Measurements from ENCODE around the gene OSBPL1A. TPM values are rescaled to one million over a fixed set of nuclear protein-coding genes. Genes with fewer than 3 reads are reported as not detected.

Gene OSBPL1A
- total RNA-seq, 1 donor from 2014 or later, result 29.7 TPM

GRCh38 chr18:24278591-24278990 is 119.0 kb downstream of the OSBPL1A start:
- no peak for TF ChIP-seq CTCF (IDR thresholded peaks at IDR 0.05)
- no peak for DNase-seq (ENCODE audit: extremely low spot score, unreplicated experiment)
- Mint-ChIP-seq H3K27me3 (ENCODE audit: unreplicated experiment) (no peaks in the 10 kb centered on the region), H3K36me3 (ENCODE audit: unreplicated experiment) (peaks cover 8% of the 10 kb centered on the region), H3K4me3 (ENCODE audit: unreplicated experiment) (no peak overlapping the region), H3K9me3 (ENCODE audit: unreplicated experiment) (no peaks in the 10 kb centered on the region), H3K4me1 (ENCODE audit: unreplicated experiment) (no peaks in the 10 kb centered on the region), H3K27ac (ENCODE audit: unreplicated experiment) (no peak overlapping the region)

GRCh38 chr18:24277516-24278195 is 120.0 kb downstream of the OSBPL1A start:
- DNase-seq (ENCODE audit: extremely low spot score, unreplicated experiment), result no peak
- H3K27ac Mint-ChIP-seq (ENCODE audit: unreplicated experiment), result no peak overlapping the region
- H3K27me3 Mint-ChIP-seq (ENCODE audit: unreplicated experiment), result no peaks in the 10 kb centered on the region
- peaks cover 2% of the 10 kb centered on the region for H3K4me1 Mint-ChIP-seq (ENCODE audit: unreplicated experiment)
- H3K9me3 Mint-ChIP-seq (ENCODE audit: unreplicated experiment), result no peaks in the 10 kb centered on the region
- no peak for TF ChIP-seq CTCF (IDR thresholded peaks at IDR 0.05)
- H3K4me3 Mint-ChIP-seq (ENCODE audit: unreplicated experiment), result no peak overlapping the region
- peaks cover 8% of the 10 kb centered on the region for H3K36me3 Mint-ChIP-seq (ENCODE audit: unreplicated experiment)

- Mint-ChIP-seq H3K9me3 (ENCODE audit: unreplicated experiment) (no peaks in the 10 kb centered on the region), H3K36me3 (ENCODE audit: unreplicated experiment) (peaks cover 6% of the 10 kb centered on the region), H3K27me3 (ENCODE audit: unreplicated experiment) (no peaks in the 10 kb centered on the region), H3K4me1 (ENCODE audit: unreplicated experiment) (peaks cover 6% of the 10 kb centered on the region), H3K4me3 (ENCODE audit: unreplicated experiment) (no peak overlapping the region), H3K27ac (ENCODE audit: unreplicated experiment) (no peak overlapping the region)
- TF ChIP-seq CTCF (IDR thresholded peaks at IDR 0.05), result no peak
- DNase-seq (ENCODE audit: extremely low spot score, unreplicated experiment), result no peak
These were observed 120.6 kb downstream of the OSBPL1A start for GRCh38 chr18:24276994-24277393.

DNA sequence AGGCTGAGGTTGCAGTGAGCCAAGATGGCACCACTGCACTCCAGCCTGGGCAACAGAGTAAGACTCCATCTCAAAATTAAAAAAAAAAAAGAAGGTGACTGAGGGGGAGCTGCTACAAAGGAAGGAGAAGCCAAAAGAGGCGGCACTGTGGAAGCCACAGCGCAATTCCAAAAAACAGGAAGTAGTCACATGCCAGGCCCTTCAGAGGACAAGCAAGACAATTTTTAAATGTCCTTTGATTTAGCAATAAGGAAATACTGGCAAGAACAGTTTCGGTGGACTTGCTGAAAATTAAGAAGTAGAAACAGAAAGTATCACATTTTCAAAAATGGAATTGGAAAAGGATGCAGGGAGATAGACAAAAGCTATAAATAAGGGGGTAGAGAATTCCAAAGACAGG is 122.8 kb downstream of the OSBPL1A start:
- Mint-ChIP-seq H3K27ac (ENCODE audit: unreplicated experiment) (no peak overlapping the region), H3K4me1 (ENCODE audit: unreplicated experiment) (peaks cover 20% of the 10 kb centered on the region), H3K4me3 (ENCODE audit: unreplicated experiment) (no peak overlapping the region), H3K36me3 (ENCODE audit: unreplicated experiment) (no peaks in the 10 kb centered on the region), H3K27me3 (ENCODE audit: unreplicated experiment) (no peaks in the 10 kb centered on the region), H3K9me3 (ENCODE audit: unreplicated experiment) (no peaks in the 10 kb centered on the region)
- no peak for TF ChIP-seq CTCF (IDR thresholded peaks at IDR 0.05)
- no peak for DNase-seq (ENCODE audit: extremely low spot score, unreplicated experiment)

DNA sequence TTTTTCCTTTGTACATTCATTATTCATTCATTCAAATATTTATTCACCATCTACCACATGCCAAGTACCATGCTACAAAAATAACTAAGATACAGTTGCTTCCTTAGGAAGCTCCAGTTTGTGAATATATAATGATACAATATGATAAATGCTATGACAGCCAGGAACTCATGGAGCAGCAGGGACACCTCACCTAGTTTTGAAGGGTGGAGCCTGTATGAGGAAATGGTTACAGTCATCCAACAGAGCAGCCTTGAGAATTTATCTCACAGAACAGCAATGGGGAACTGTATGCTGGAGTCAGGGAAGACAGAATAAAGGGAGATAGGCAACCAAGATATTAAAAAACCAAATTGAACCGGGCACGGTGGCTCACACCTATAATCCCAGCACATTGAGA is 124.0 kb downstream of the OSBPL1A start:
- Mint-ChIP-seq H3K4me3 (ENCODE audit: unreplicated experiment) (no peak overlapping the region), H3K27me3 (ENCODE audit: unreplicated experiment) (no peaks in the 10 kb centered on the region), H3K36me3 (ENCODE audit: unreplicated experiment) (peaks cover 4% of the 10 kb centered on the region), H3K27ac (ENCODE audit: unreplicated experiment) (no peak overlapping the region), H3K9me3 (ENCODE audit: unreplicated experiment) (no peaks in the 10 kb centered on the region), H3K4me1 (ENCODE audit: unreplicated experiment) (peaks cover 23% of the 10 kb centered on the region)
- no peak for DNase-seq (ENCODE audit: extremely low spot score, unreplicated experiment)
- TF ChIP-seq CTCF (IDR thresholded peaks at IDR 0.05), result no peak

Data from osteocyte (in vitro differentiated cells).